H9 (cell line): ENCODE data around the gene SNX27. TPM values are rescaled to one million over a fixed set of nuclear protein-coding genes. Genes with fewer than 3 reads are reported as not detected.
"Not testable (repeated sequence)": the region's sequence is repeated elsewhere in the genome, so short reads cannot be mapped to it uniquely, and the experiment has no call there.

Experiments
- DNase-seq: peaks from one replicate; pipeline ENCODE4 v3.0.0-alpha.2; 2017
- H2AFZ ChIP-seq: one replicate; pipeline ENCODE4 v1.6.1; 2013; ENCODE audit warnings: mild to moderate bottlenecking, low read length, control low read depth, moderate library complexity
- H2AK5ac ChIP-seq: 2 replicates; pipeline ENCODE4 v1.6.1; 2013; ENCODE audit warnings: low read length, control low read depth, mixed read lengths; ENCODE audit not compliant: insufficient read length
- H2BK120ac ChIP-seq: one replicate; pipeline ENCODE4 v1.6.1; 2013; ENCODE audit warnings: low read depth, mild to moderate bottlenecking, low read length, control low read depth, inconsistent platforms; ENCODE audit not compliant: poor library complexity, severe bottlenecking
- H2BK12ac ChIP-seq: 2 replicates; pipeline ENCODE4 v1.6.1; 2013; ENCODE audit warnings: low read length, control low read depth, mixed read lengths, low read depth; ENCODE audit not compliant: insufficient read length
- H2BK15ac ChIP-seq: 2 replicates; pipeline ENCODE4 v1.6.1; 2013; ENCODE audit warnings: low read depth, low read length, control low read depth
- H2BK20ac ChIP-seq: one replicate; pipeline ENCODE4 v1.6.1; 2013; ENCODE audit warnings: low read depth, mild to moderate bottlenecking, low read length, control low read depth, inconsistent platforms; ENCODE audit not compliant: poor library complexity, severe bottlenecking
- H2BK5ac ChIP-seq: 2 replicates; pipeline ENCODE4 v1.6.1; 2013; ENCODE audit warnings: low read length, control low read depth, mixed read lengths; ENCODE audit not compliant: insufficient read length
- H3K14ac ChIP-seq: 2 replicates; pipeline ENCODE4 v1.6.1; 2013; ENCODE audit warnings: low read length, control low read depth; ENCODE audit not compliant: insufficient read depth
- H3K18ac ChIP-seq: 2 replicates; pipeline ENCODE4 v1.6.1; 2013; ENCODE audit warnings: low read depth, mild to moderate bottlenecking, mixed read lengths, low read length, control low read depth; ENCODE audit not compliant: insufficient read length
- H3K23ac ChIP-seq: 2 replicates; pipeline ENCODE4 v1.6.1; 2013; ENCODE audit warnings: low read length, control low read depth, mixed read lengths, low read depth; ENCODE audit not compliant: insufficient read length
- H3K23me2 ChIP-seq: 2 replicates; pipeline ENCODE4 v1.6.1; 2013; ENCODE audit warnings: low read depth, mild to moderate bottlenecking, mixed read lengths, low read length, control low read depth; ENCODE audit not compliant: insufficient read length, poor library complexity, severe bottlenecking
- H3K27ac ChIP-seq: 2 replicates; pipeline ENCODE4 v1.5.1; 2013; ENCODE audit warnings: low read length, control low read depth, mixed read lengths, low read depth; ENCODE audit not compliant: insufficient read length
- H3K27me3 ChIP-seq: 2 replicates; pipeline ENCODE4 v1.6.1; 2013; ENCODE audit warnings: low read length, control low read depth, inconsistent platforms; ENCODE audit not compliant: insufficient read depth
- H3K4ac ChIP-seq: 2 replicates; pipeline ENCODE4 v1.6.1; 2013; ENCODE audit warnings: low read depth, mild to moderate bottlenecking, control low read depth, inconsistent platforms, low read length, moderate library complexity
- H3K4me1 ChIP-seq: 2 replicates; pipeline ENCODE4 v1.6.1; 2013; ENCODE audit warnings: low read length, control low read depth, inconsistent platforms; ENCODE audit not compliant: insufficient read depth
- H3K4me2 ChIP-seq: 2 replicates; pipeline ENCODE4 v1.6.1; 2013; ENCODE audit warnings: low read length, control low read depth, mixed read lengths; ENCODE audit not compliant: insufficient read length, insufficient read depth
- H3K56ac ChIP-seq: 2 replicates; pipeline ENCODE4 v1.6.1; 2013; ENCODE audit warnings: low read depth, mild to moderate bottlenecking, mixed read lengths, low read length, control low read depth; ENCODE audit not compliant: insufficient read length
- H3K79me1 ChIP-seq: 2 replicates; pipeline ENCODE4 v1.6.1; 2013; ENCODE audit warnings: low read depth, mild to moderate bottlenecking, moderate library complexity, low read length, control low read depth, inconsistent platforms; ENCODE audit not compliant: insufficient read depth, poor library complexity, severe bottlenecking
- H3K79me2 ChIP-seq: 2 replicates; pipeline ENCODE4 v1.6.1; 2013; ENCODE audit warnings: low read length, control low read depth, inconsistent platforms; ENCODE audit not compliant: insufficient read depth
- H3K9ac ChIP-seq: 2 replicates; pipeline ENCODE4 v1.6.1; 2013; ENCODE audit warnings: low read length, control low read depth, mixed read lengths; ENCODE audit not compliant: insufficient read length; ENCODE audit errors: extremely low read depth
- H3K9me3 ChIP-seq: one replicate; pipeline ENCODE4 v1.6.1; 2013; ENCODE audit warnings: low read depth, low read length, inconsistent platforms; ENCODE audit not compliant: control insufficient read depth
- H3T11ph ChIP-seq: one replicate; pipeline ENCODE4 v1.6.1; 2013; ENCODE audit warnings: mild to moderate bottlenecking, low read length, control low read depth, inconsistent platforms
- H4K20me1 ChIP-seq: one replicate; pipeline ENCODE4 v1.6.1; 2013; ENCODE audit not compliant: control insufficient read depth, insufficient read length, insufficient read depth
- H4K5ac ChIP-seq: 2 replicates; pipeline ENCODE4 v1.6.1; 2013; ENCODE audit warnings: low read depth, mild to moderate bottlenecking, mixed read lengths, low read length, control low read depth; ENCODE audit not compliant: insufficient read length
- H4K8ac ChIP-seq: replicated peaks from 2 replicates; pipeline ENCODE4 v1.6.1; 2013; ENCODE audit warnings: low read length, control low read depth, mixed read lengths, low read depth; ENCODE audit not compliant: insufficient read length
- H4K91ac ChIP-seq: 2 replicates; pipeline ENCODE4 v1.6.1; 2013; ENCODE audit warnings: low read depth, mild to moderate bottlenecking, moderate library complexity, mixed read lengths, low read length, control low read depth; ENCODE audit not compliant: insufficient read length
- H3K27ac Mint-ChIP-seq, 3 experiments: 2 replicates in 2 of 3; 3 replicates in 1 of 3; pipeline ENCODE4 v1.8.0; 2020 to 2021; ENCODE audit warnings: mixed read lengths in 3 of 3, mild to moderate bottlenecking in 1 of 3, moderate library complexity in 1 of 3
- H3K27me3 Mint-ChIP-seq: 2 replicates; pipeline ENCODE4 v1.8.0; 2021; ENCODE audit warnings: low read depth, mild to moderate bottlenecking, moderate library complexity, mixed read lengths
- H3K36me3 Mint-ChIP-seq, 3 experiments: 2 replicates in 2 of 3; 3 replicates in 1 of 3; pipeline ENCODE4 v1.8.0; 2020 to 2021; ENCODE audit warnings: low read depth in 3 of 3, mixed read lengths in 3 of 3; ENCODE audit not compliant: insufficient read depth in 1 of 3
- H3K4me1 Mint-ChIP-seq, 2 experiments: 2 replicates each; pipeline ENCODE4 v1.8.0; 2020; ENCODE audit warnings: mixed read lengths in 2 of 2
- H3K4me3 Mint-ChIP-seq, 2 experiments: 2 replicates in 1 of 2; 3 replicates in 1 of 2; pipeline ENCODE4 v1.8.0; 2020 to 2021; ENCODE audit warnings: mild to moderate bottlenecking in 2 of 2, mixed read lengths in 2 of 2, moderate library complexity in 1 of 2
- H3K9me3 Mint-ChIP-seq, 2 experiments: 2 replicates in 1 of 2; 3 replicates in 1 of 2; pipeline ENCODE4 v1.8.0; 2020; ENCODE audit warnings: mild to moderate bottlenecking in 2 of 2, mixed read lengths in 2 of 2, moderate library complexity in 1 of 2
- WGBS: extraction: QIAGEN DNeasy Blood & Tissue Kit; methylation state at CpG from one replicate; pipeline ENCODE4 v1.1.7; 2013; ENCODE audit warnings: missing lambda C conversion rate, low lambda C conversion rate, mixed read lengths; ENCODE audit not compliant: insufficient read length; ENCODE audit errors: extremely low coverage; 5-methylcytosine and 5-hydroxymethylcytosine counted together
- total RNA-seq: library from RNA; stranded (reverse); gene quantifications from 2 replicates; pipeline ENCODE4 v1.2.1, GENCODE V29; 2021
- TF ChIP-seq, protein P1 (sequence below): fragments of 200-600 bp; sonication (generic); conservative IDR thresholded peaks from 3 replicates; pipeline ENCODE4 v1.8.0; 2021; ENCODE audit warnings: antibody characterized with exemption, mild to moderate bottlenecking

SNX27 gene
- total RNA-seq, 1 experiment from 2014 or later: 48.9 TPM

GRCh38 chr1:151596166-151596953 is 15.5 kb upstream of the SNX27 start:
- Histone ChIP-seq H3K56ac (no peak overlapping the region), H3K9me3 (no peaks in the 10 kb centered on the region), H3K23me2 (peaks cover 5% of the 10 kb centered on the region), H3K27me3 (no peaks in the 10 kb centered on the region), H3K79me2 (no peaks in the 10 kb centered on the region), H3K9ac (no peak overlapping the region), H3K4me2 (no peak overlapping the region), H3K18ac (no peak overlapping the region), H2BK20ac (no peak overlapping the region), H3K4ac (no peak overlapping the region), H2BK15ac (no peak overlapping the region), H3K14ac (no peak overlapping the region), H3K4me1 (no peaks in the 10 kb centered on the region), H4K5ac (no peak overlapping the region), H4K8ac (no peak overlapping the region), H2AK5ac (no peak overlapping the region), H4K20me1 (no peaks in the 10 kb centered on the region), H3K27ac (no peak overlapping the region), H3T11ph (no peak overlapping the region), H2AFZ (no peak overlapping the region), H2BK12ac (no peak overlapping the region), H2BK5ac (no peak overlapping the region), H3K79me1 (no peaks in the 10 kb centered on the region), H4K91ac (no peak overlapping the region), H2BK120ac (no peak overlapping the region), H3K23ac (no peak overlapping the region)
- Mint-ChIP-seq H3K4me1 (peaks cover 7 to 10% of the 10 kb centered on the region in 2 experiments), H3K27ac (no peak overlapping the region), H3K36me3 (no peaks in the 10 kb centered on the region; a peak in 2 of 7 replicates), H3K4me3 (no peak overlapping the region), H3K9me3 (peaks cover 6% of the 10 kb centered on the region in 2 experiments), H3K27me3 (peaks cover 13% of the 10 kb centered on the region)
- WGBS: no CpG with 5 or more reads among the region's 5 CpGs
- no peak for DNase-seq
- TF ChIP-seq, protein P1, sequence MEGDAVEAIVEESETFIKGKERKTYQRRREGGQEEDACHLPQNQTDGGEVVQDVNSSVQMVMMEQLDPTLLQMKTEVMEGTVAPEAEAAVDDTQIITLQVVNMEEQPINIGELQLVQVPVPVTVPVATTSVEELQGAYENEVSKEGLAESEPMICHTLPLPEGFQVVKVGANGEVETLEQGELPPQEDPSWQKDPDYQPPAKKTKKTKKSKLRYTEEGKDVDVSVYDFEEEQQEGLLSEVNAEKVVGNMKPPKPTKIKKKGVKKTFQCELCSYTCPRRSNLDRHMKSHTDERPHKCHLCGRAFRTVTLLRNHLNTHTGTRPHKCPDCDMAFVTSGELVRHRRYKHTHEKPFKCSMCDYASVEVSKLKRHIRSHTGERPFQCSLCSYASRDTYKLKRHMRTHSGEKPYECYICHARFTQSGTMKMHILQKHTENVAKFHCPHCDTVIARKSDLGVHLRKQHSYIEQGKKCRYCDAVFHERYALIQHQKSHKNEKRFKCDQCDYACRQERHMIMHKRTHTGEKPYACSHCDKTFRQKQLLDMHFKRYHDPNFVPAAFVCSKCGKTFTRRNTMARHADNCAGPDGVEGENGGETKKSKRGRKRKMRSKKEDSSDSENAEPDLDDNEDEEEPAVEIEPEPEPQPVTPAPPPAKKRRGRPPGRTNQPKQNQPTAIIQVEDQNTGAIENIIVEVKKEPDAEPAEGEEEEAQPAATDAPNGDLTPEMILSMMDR: no peak

DNA sequence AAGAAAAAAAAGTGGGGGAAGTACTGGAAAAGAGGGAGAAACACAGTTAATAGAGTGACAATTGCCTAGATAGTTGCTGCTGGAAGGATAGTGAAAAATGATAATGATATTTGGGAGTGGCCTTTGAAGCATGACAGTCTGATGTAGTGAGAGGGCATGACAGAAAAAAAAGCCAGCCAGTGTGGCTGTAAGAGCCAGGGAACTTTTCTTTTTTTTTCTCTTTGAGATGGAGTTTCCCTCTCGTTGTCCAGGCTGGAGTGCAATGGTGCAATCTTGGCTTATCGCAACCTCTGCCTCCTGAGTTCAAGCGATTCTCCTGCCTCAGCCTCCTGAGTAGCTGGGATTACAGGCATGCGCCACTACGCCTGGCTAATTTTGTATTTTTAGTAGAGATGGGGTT is 9.3 kb upstream of the SNX27 start:
- not testable (repeated sequence) for H3K79me2 ChIP-seq, H4K8ac ChIP-seq
- no CpG with 5 or more reads among the region's 5 CpGs for WGBS

More for the DNA sequence above, 9.3 kb upstream of the SNX27 start:
- H3K27ac Mint-ChIP-seq, H3K23me2 ChIP-seq, H2BK12ac ChIP-seq, DNase-seq, H2BK120ac ChIP-seq, H2BK5ac ChIP-seq, H2BK20ac ChIP-seq, H3K27me3 Mint-ChIP-seq, H3K27me3 ChIP-seq, H4K5ac ChIP-seq, H3T11ph ChIP-seq, H3K4me1 ChIP-seq, H3K4me3 Mint-ChIP-seq, H3K9ac ChIP-seq, H3K36me3 Mint-ChIP-seq, H3K27ac ChIP-seq, H4K91ac ChIP-seq, H3K23ac ChIP-seq, H3K4ac ChIP-seq, H3K9me3 Mint-ChIP-seq, H4K20me1 ChIP-seq, H3K18ac ChIP-seq, H3K79me1 ChIP-seq, H3K14ac ChIP-seq, H3K4me2 ChIP-seq, H3K4me1 Mint-ChIP-seq, H2AK5ac ChIP-seq, H3K9me3 ChIP-seq, H2AFZ ChIP-seq, H2BK15ac ChIP-seq, H3K56ac ChIP-seq: not testable (repeated sequence)
